ENCODE measurements around the gene TNS1. TPM values are rescaled to one million over a fixed set of nuclear protein-coding genes. Genes with fewer than 3 reads are reported as not detected.

The TNS1 gene
- total and polyA plus RNA-seq, 2 donors (not counting 1 experiment from before 2014, with no cell fraction given) = 0.10 to 0.86 TPM

- no peak overlapping the region for H2AFZ ChIP-seq (ENCODE audit: insufficient read depth, low read depth, low read length, poor library complexity, severe bottlenecking)
- no peaks in the 10 kb centered on the region for H3K27me3 ChIP-seq (replicated peaks in 1 of 4; ENCODE audit: control extremely low read depth in 1 of 4, control insufficient read depth in 3 of 4, insufficient read depth in 4 of 4, low read length in 3 of 4)
- no peak overlapping the region for H3K9ac ChIP-seq (ENCODE audit: low read length)
- intact Hi-C loops (cut with micrococcal nuclease) = no loop called here
- Mint-ChIP-seq H3K27me3 (peaks cover 36% of the 10 kb centered on the region), H3K9me3 (ENCODE audit: insufficient read depth) (no peaks in the 10 kb centered on the region), H3K4me3 (no peak overlapping the region), H3K27ac (no peak overlapping the region), H3K4me1 (no peaks in the 10 kb centered on the region)
- H4K20me1 ChIP-seq (ENCODE audit: control insufficient read depth, insufficient read depth, low read length, poor library complexity, severe bottlenecking) = no peaks in the 10 kb centered on the region
- no peaks in the 10 kb centered on the region for H3K9me3 ChIP-seq (ENCODE audit: control extremely low read depth in 1 of 3, control insufficient read depth in 2 of 3, insufficient read depth in 1 of 3, low read length in 2 of 3)
- H3K4me3 ChIP-seq (ENCODE audit: control extremely low read depth in 1 of 5, extremely low read depth in 1 of 5, insufficient read depth in 1 of 5, low read depth in 2 of 5, low read length in 4 of 5) = no peak overlapping the region
- TF ChIP-seq CTCF (IDR thresholded peaks at IDR 0.05) (no peak), EZH2 (IDR thresholded peaks at IDR 0.05; ENCODE audit: borderline replicate concordance, insufficient read depth, low read depth, low read length, poor library complexity, severe bottlenecking) (no peak)
- ChIA-PET CTCF (no interaction called here), POLR2A (no interaction called here)
- no peak overlapping the region for H3K4me2 ChIP-seq (replicated peaks; ENCODE audit: low read depth, low read length, poor library complexity, severe bottlenecking)
- no peaks in the 10 kb centered on the region for H3K36me3 ChIP-seq (replicated peaks in 1 of 2; ENCODE audit: control extremely low read depth in 1 of 2, control insufficient read depth in 1 of 2, extremely low read depth in 1 of 2, insufficient read depth in 2 of 2, low read length in 1 of 2)
- ATAC-seq (ENCODE audit: low read depth) (no peak), DNase-seq (no peak)
- no peaks in the 10 kb centered on the region for H3K4me1 ChIP-seq (ENCODE audit: control insufficient read depth in 2 of 2, insufficient read depth in 2 of 2, low read length in 2 of 2)
- H3K79me2 ChIP-seq (ENCODE audit: control insufficient read depth, insufficient read depth, low read length) = no peaks in the 10 kb centered on the region
- no peak overlapping the region for H3K27ac ChIP-seq (ENCODE audit: low read length in 2 of 2)
- 87% methylated on average over 9 of the region's 9 CpGs for WGBS (ENCODE audit: insufficient coverage)
Observed at GRCh38 chr2:217914878-217915277, 87.9 kb downstream of the TNS1 start.

- WGBS (ENCODE audit: insufficient coverage) = 91% methylated on average over 1 of the region's 1 CpG
- H4K20me1 ChIP-seq (ENCODE audit: control insufficient read depth, insufficient read depth, low read length, poor library complexity, severe bottlenecking) = no peaks in the 10 kb centered on the region
- TF ChIP-seq EZH2 (IDR thresholded peaks at IDR 0.05; ENCODE audit: borderline replicate concordance, insufficient read depth, low read depth, low read length, poor library complexity, severe bottlenecking) (no peak), CTCF (IDR thresholded peaks at IDR 0.05) (no peak)
- no peak overlapping the region for H3K27ac Mint-ChIP-seq
- H3K9me3 ChIP-seq (ENCODE audit: control extremely low read depth in 1 of 3, control insufficient read depth in 2 of 3, insufficient read depth in 1 of 3, low read length in 2 of 3) = no peaks in the 10 kb centered on the region
- DNase-seq (no peak), ATAC-seq (ENCODE audit: low read depth) (no peak)
- H3K4me2 ChIP-seq (replicated peaks; ENCODE audit: low read depth, low read length, poor library complexity, severe bottlenecking) = no peak overlapping the region
- H3K9ac ChIP-seq (ENCODE audit: low read length) = no peak overlapping the region
- CTCF ChIA-PET = no interaction called here
- no peaks in the 10 kb centered on the region for H3K36me3 ChIP-seq (replicated peaks in 1 of 2; ENCODE audit: control extremely low read depth in 1 of 2, control insufficient read depth in 1 of 2, extremely low read depth in 1 of 2, insufficient read depth in 2 of 2, low read length in 1 of 2)
- no peaks in the 10 kb centered on the region for H3K27me3 ChIP-seq (replicated peaks in 1 of 4; ENCODE audit: control extremely low read depth in 1 of 4, control insufficient read depth in 3 of 4, insufficient read depth in 4 of 4, low read length in 3 of 4)
- H3K4me3 Mint-ChIP-seq = no peak overlapping the region
- POLR2A ChIA-PET = no interaction called here
- H3K27me3 Mint-ChIP-seq = peaks cover 40% of the 10 kb centered on the region
- intact Hi-C loops (cut with micrococcal nuclease) = no loop called here
- H3K4me3 ChIP-seq (ENCODE audit: control extremely low read depth in 1 of 5, extremely low read depth in 1 of 5, insufficient read depth in 1 of 5, low read depth in 2 of 5, low read length in 4 of 5) = no peak overlapping the region
- no peaks in the 10 kb centered on the region for H3K4me1 ChIP-seq (ENCODE audit: control insufficient read depth in 2 of 2, insufficient read depth in 2 of 2, low read length in 2 of 2)
- no peaks in the 10 kb centered on the region for H3K79me2 ChIP-seq (ENCODE audit: control insufficient read depth, insufficient read depth, low read length)
- no peaks in the 10 kb centered on the region for H3K4me1 Mint-ChIP-seq
- H3K9me3 Mint-ChIP-seq (ENCODE audit: insufficient read depth) = no peaks in the 10 kb centered on the region
- no peak overlapping the region for H3K27ac ChIP-seq (ENCODE audit: low read length in 2 of 2)
- no peak overlapping the region for H2AFZ ChIP-seq (ENCODE audit: insufficient read depth, low read depth, low read length, poor library complexity, severe bottlenecking)
Observed at GRCh38 chr2:217914078-217914477, 88.7 kb downstream of the TNS1 start.

Data from B cell (primary cell).